WTC11 (cell line): ENCODE measurements around the gene LRRC75B.

Source experiments
- CBFB ChIP-seq: sonication (generic); formaldehyde crosslinking; IDR thresholded peaks from 2 replicates; pipeline ENCODE4 v1.8.1; 2022; ENCODE audit warnings: mild to moderate bottlenecking, low read depth, missing genetic modification reagents
- CREM ChIP-seq: sonication (generic); formaldehyde crosslinking; IDR thresholded peaks from 2 replicates; pipeline ENCODE4 v1.8.1; 2022; ENCODE audit warnings: mild to moderate bottlenecking, missing genetic modification reagents, moderate library complexity
- CTCF ChIP-seq: fragments of 200-600 bp; IDR thresholded peaks from 2 replicates; pipeline ENCODE4 v1.8.0; 2022; ENCODE audit warnings: antibody characterized with exemption
- E2F5 ChIP-seq: sonication (generic); formaldehyde crosslinking; IDR thresholded peaks from 2 replicates; pipeline ENCODE4 v1.8.1; 2022; ENCODE audit warnings: mild to moderate bottlenecking, moderate library complexity, missing genetic modification reagents
- JUN ChIP-seq: sonication (generic); formaldehyde crosslinking; IDR thresholded peaks from 2 replicates; pipeline ENCODE4 v1.8.0; 2023; ENCODE audit warnings: mild to moderate bottlenecking, missing genetic modification reagents
- MLX ChIP-seq: sonication (generic); formaldehyde crosslinking; IDR thresholded peaks from 2 replicates; pipeline ENCODE4 v1.8.1; 2023; ENCODE audit warnings: mild to moderate bottlenecking, missing genetic modification reagents, moderate library complexity
- NR1H2 ChIP-seq: sonication (generic); formaldehyde crosslinking; IDR thresholded peaks from 2 replicates; pipeline ENCODE4 v1.9.0; 2021; ENCODE audit warnings: mild to moderate bottlenecking, moderate library complexity, missing genetic modification reagents
- PRDM15 ChIP-seq: sonication (generic); formaldehyde crosslinking; IDR thresholded peaks from 2 replicates; pipeline ENCODE4 v1.8.0; 2022; ENCODE audit warnings: missing genetic modification reagents
- SP1 ChIP-seq: sonication (generic); formaldehyde crosslinking; conservative IDR thresholded peaks from 2 replicates; pipeline ENCODE4 v1.8.1; 2022; ENCODE audit warnings: missing genetic modification reagents
- USF1 ChIP-seq: sonication (generic); formaldehyde crosslinking; IDR thresholded peaks from 2 replicates; pipeline ENCODE4 v1.8.0; 2022; ENCODE audit warnings: mild to moderate bottlenecking, missing genetic modification reagents

GRCh38 chr22:24588757-24589481 is 4.0 kb downstream of the LRRC75B start:
- TF ChIP-seq CTCF (no peak), SP1 (no peak), PRDM15 (CRISPR knock-in tag) (no peak), JUN (CRISPR knock-in tag) (no peak), CBFB (CRISPR knock-in tag) (no peak), NR1H2 (no peak), MLX (CRISPR knock-in tag) (no peak), CREM (CRISPR knock-in tag) (no peak), E2F5 (CRISPR knock-in tag) (no peak), USF1 (CRISPR knock-in tag) (no peak)
